C1 segment of cervical spinal cord (tissue), 14 donors: ENCODE data around the gene HSF2BP.
"Not testable (repeated sequence)": the region's sequence is repeated elsewhere in the genome, so short reads cannot be mapped to it uniquely, and the experiment has no call there.

Source experiments
- DNase-seq, 14 donors: peaks; one replicate each; lab custom pipeline; 2025; lab: John Stamatoyannopoulos, UW

HSF2BP gene

DNA sequence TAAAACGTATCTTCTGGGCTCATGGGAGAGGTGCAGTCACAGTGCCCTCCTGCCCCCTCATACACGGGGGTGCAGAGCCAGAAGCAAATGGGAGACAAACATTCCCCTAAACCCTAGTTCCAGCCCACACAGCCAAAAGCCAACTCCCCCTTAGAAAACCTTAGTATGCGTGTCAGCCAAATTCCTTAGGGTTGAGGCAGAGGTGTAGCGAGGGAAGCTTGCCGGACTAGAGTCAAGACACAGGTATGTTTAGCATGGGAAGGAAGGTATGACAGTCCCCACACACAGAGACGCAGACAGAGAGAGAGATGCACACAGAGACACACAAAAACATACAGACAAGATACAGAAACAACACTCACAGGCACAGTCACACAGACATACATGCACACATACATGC lies 141.6 kb downstream of the HSF2BP start:
- not testable (repeated sequence) for DNase-seq

DNA sequence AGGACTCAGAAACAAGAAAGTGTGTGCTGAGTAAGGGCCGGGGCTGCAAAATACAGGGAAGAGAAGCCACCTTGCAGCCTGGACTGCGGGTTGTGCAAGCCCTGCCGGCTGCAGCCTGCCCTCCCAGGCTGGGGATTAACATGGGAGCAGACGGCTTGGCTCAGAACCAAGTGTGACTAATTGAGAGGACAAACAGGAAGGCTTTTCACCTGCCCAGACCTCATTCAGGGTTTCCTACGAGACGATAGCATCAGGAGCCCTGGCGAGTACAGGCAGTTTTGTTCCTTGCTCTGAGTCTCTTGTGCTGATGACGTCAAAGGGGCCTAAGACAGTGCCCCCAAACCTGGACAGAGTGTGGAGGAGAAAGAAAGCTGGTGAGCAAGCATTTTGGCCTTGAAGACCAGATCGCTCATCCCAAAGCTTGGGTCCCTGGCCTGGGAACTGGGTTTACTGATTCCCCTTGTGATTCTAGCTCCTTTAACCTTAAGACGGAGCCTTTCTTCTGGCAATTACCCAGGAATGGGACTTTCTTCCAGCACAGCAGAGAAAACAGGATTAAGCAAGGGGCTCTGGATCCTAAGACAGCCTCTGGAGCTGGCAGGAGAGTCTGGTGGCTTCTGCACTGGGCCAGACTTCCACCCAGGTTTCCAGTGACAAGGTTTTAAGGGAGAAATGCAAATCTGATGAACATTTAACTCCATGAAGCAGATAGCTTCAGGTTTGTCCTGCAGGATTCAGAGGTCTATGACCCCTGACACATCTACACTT lies 142.2 kb downstream of the HSF2BP start:
- DNase-seq, result not testable (repeated sequence)

DNA sequence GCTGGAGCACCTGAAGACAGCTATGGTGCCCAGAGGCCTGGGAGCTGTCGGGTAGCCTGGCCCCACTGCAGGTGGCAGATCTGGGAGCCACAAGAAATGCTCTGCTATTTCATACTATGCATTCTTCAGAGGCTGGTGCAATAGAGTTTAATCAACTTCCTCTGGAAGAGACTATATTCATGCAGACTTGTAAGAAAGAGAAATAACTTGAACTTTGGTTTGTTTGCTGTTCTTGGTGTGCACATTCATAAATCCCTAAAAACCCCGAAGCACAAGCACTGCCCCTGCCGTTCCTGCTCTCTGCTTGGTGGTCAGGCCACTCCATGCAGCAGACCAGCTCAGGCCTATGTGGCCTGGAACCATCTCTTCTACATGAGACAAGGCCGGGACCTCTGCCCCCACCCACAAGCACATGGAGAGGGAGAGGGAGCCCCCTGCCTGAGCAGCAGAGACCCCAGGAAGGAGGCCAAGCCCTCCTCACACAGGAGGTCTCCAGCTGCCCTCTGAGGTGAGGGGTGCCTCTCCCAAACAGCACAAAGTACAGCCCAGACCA lies 142.9 kb downstream of the HSF2BP start:
- not testable (repeated sequence) for DNase-seq

GRCh38 chr21:43514834-43515233 lies 144.5 kb downstream of the HSF2BP start:
- not testable (repeated sequence) for DNase-seq

- DNase-seq, result not testable (repeated sequence)
Measured at GRCh38 chr21:43513023-43513422, 146.3 kb downstream of the HSF2BP start.

GRCh38 chr21:43511209-43511608 lies 148.1 kb downstream of the HSF2BP start:
- not testable (repeated sequence) for DNase-seq

DNA sequence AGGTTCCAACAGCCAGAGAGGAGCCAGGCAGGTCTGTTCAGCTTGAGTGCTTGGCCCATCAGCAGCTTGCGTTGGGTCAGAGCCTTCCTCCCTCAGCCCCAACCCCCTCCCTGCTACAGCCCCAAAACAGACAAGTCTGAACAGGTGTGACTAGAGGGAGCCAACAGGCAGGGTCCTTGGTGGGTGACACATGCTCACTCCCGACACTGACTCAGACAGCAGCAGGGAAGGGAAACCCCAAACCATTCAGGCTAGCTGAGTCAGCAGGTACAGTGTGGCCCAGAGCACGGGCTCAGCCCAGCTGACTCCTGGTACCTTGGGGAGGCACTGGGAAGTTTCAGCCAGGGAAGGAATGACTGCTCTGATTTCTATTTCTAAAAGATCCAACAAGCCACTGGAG lies 148.6 kb downstream of the HSF2BP start:
- not testable (repeated sequence) for DNase-seq

DNA sequence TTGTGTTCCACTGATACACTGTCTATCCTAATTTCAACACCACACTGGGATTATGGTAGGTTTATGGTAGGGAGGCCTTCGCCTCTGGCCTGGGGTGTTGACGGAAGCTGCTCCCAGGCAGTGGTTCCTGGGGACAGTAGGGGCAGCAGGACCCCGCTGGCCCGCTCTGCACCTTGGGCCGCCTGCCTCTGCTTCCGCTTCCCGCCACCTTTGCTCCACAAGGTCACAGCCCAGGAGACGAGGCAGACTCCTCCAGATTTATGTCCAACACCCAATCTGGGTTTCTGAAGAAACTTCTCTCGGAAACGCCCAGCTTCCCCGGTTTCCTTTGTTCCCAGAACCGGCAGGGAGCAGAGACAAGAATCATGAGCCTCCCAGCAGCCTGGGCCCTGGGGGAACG lies 155.4 kb downstream of the HSF2BP start:
- not testable (repeated sequence) for DNase-seq

DNA sequence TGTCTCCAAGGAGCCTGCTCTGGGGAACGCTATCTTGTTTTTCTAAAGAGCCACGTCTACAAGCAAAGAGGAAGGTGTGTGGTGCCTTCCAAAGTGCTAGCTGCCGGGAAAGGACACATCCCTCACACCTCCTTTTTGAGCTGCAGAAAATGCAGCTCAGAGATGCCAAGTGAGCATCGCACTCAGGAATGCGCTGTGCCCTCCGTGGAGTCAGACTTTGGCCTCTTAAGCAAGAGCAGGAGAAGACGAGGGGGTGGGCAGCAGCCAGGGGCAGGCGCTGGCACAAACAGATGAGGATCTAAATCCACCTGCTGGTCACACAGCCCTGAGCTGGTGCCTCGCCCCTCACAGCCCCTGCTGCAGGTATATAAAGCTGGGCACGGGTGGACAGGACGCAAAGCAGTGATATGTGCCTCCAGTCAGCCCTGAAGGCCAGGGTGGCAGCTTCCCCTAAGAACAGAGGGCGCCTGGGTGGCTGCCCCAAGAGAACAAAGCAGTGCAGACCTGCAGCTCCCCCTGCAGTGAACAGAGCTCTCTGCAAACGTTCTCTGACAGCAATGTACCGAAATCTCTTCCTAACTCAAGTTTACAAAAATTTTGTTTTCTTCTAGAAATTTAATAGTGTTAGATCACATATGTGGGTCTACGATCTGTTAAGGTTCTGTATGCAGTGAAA lies 156.1 kb downstream of the HSF2BP start:
- DNase-seq, result not testable (repeated sequence)

GRCh38 chr21:43502407-43503071 lies 156.7 kb downstream of the HSF2BP start:
- not testable (repeated sequence) for DNase-seq

DNA sequence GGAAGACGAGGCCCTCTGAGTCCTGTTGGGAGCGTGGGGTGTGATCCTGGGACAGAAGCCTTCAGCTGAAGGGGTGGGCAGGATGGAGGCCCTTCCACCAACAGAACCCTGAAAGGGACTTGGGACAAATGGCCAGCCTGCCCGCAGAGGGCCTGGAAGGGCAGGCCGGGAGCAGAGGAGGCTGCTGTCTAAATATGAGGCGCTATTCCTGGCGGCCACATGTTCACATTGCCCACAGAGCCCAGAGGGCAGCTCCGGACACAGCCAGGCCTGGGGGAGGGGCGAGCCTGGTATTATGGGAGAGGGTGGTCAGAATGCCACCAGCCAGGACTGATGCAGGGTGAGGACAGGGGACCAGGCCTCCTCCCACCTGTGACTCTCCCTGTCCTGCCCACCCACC lies 160.4 kb downstream of the HSF2BP start:
- DNase-seq, result not testable (repeated sequence)

- DNase-seq, result not testable (repeated sequence)
Measured at GRCh38 chr21:43498065-43498464, 161.2 kb downstream of the HSF2BP start.

DNA sequence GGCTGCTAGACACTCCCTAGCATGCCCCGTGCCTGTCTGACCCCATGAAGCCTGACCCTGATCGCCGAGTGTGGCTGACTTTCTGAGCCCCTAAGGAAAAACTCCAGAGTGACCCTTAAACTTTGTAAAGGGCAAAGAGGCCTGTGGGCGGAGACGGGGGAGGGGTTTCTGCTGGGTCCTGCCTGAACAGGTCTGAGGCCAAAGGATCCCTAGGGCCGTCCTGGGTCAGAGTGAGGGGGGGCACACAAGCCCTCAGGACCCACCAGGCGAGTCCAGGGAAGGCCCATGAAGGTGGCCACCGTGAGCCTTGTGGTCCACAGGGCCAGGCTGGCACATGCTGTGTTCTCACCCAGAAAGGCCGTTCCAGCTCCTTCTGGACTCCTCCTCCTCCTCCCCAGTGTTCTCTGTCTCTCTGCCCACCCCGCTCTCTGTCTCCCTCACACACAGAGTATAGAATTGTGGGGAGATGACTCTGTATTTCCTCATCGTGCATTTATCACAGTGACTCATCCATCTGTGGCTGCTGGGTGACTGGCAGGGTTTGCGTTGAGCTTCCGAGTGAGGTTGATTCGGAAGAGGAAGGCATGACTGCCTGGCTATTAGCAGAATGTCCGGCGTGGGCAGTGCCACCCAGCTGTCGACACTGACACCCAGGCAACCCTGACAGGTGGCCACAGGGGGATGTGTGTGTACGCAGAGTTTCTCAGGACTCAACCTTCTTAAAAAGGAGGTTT lies 164.8 kb downstream of the HSF2BP start:
- not testable (repeated sequence) for DNase-seq

DNA sequence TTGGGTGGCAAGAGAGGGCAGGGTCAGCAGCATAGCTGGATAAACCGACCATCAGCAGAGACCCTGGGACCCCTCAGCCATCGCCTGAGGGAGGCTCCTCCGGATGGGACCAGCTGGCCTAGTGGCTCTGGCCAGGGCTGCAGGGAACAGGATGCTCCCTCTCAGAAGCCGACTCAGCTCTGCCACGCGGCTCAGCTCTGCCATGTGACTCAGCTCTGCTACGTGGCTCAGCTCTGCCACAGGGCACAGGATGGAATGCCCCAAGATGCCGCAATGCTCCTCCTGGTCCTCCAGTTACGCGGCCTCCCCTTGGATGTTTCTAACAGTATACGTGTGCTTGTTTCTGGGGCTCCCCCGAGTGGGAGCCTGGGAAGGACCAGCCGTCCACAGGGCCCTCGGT lies 165.8 kb downstream of the HSF2BP start:
- not testable (repeated sequence) for DNase-seq

- not testable (repeated sequence) for DNase-seq
Measured at GRCh38 chr21:43488235-43488634, 171.1 kb downstream of the HSF2BP start.

DNA sequence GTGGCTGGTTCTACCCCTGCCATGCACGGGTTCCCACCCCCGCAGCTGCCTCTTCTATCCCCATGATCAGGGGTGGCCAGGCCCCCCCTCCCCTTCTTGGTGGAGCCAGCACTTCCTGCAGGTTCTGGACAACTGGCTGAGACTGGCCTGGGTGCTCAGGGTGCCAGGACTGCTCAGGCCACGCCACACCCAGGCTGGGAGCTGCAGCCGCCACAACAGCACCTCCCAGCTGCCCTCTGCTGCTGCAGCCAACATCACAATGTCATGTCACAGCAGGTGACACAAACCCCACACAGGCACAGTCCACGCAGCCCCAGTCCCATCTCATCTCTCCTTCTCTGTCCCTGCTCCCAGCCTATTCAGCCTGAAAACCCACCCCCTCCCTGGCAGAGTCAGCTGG lies 173.2 kb downstream of the HSF2BP start:
- DNase-seq, result not testable (repeated sequence)

- DNase-seq, result not testable (repeated sequence)
Measured at GRCh38 chr21:43485016-43485415, 174.3 kb downstream of the HSF2BP start.

- DNase-seq, result not testable (repeated sequence)
Measured at GRCh38 chr21:43479197-43479596, 180.1 kb downstream of the HSF2BP start.
